Activated CD8-positive, alpha-beta memory T cell treated with anti-CD3 and anti-CD28 coated beads for 4 hours (primary cell): ENCODE results near the gene MSI1.
"Not testable (repeated sequence)": the region's sequence is repeated elsewhere in the genome, so short reads cannot be mapped to it uniquely, and the experiment has no call there.

ENCODE experiments used
- DNase-seq, 2 donors: peaks; one replicate each; pipeline ENCODE4 v3.0.0-alpha.2; 2020; ENCODE audit warnings: low read depth in 2 of 2

The MSI1 gene

DNA sequence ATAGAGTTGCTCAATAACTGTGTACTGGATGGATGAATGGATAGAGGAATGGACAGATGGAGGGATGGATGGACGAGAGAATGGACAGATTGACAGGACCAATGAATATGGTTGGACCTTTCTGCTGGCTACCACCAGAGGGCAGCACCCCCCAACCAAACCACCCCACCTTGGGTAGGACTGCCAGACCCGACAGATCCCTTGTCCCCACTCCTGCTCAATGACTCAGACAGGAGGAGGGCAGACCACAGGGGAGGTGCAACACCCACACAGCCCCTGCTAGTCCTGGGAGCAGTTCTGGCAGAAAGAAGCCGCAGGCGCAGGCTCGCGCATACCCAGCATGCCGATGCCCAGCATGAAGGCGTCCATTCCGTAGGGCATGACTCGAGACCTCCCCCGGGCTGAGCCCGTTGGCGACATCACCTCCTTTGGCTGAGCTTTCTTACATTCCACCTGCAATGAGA lies 12.4 kb downstream of the MSI1 start:
- peak; percentile 54 to 72 for DNase-seq

DNA sequence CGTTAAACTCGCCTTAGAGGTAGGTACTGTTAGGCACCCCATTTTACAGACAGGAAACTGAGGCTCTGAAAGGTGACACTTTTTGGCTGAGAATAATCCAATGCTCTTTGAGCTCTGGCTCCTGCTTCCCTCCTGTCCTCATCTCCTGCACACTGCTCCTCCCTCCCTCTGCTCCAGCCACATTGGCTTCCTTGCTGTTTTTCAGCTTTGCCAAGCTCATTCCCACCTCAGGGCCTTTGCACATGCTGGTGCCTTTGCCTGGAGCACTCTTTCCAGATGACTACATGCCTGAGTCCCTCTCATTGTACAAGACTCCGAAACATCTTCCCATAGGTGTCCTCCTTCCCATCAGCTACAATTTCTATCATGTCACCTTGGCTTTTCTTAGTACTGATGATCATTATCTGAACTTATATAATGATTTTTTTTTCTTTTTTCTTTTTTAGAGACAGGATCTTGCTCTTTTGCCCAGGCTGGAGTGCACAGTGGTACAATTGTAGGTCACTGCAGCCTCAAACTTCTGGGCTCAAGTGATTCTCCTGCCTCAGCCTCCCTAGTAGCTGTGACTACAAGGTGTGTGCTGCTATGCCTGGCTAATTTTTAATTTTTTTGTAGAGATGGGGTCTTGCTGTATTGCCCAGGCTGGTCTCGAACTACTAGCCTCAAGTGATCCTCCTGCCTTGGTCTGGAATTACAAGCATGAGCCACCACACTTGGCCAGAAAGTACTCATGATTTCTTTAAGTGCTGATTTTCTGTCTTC lies 15.2 kb downstream of the MSI1 start:
- DNase-seq = no peak

DNA sequence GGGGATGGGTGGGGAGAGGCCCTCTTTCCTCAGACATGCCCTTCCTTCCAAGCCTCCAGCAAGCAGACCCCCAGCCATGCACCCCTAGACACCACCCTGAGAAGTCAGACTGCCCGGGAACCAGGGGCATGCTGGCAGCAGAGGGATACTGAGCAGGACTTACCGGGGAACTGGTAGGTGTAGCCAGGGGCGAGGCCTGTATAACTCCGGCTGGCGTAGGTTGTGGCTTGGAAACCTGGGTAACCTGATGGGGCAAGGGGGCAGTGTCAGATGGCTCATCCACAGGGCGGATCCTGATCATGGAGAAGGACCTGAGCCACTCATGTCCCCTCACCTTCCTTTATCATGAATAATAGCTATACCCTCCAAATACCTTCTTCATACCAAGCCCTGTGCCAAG lies 15.8 kb downstream of the MSI1 start:
- DNase-seq = no peak

DNA sequence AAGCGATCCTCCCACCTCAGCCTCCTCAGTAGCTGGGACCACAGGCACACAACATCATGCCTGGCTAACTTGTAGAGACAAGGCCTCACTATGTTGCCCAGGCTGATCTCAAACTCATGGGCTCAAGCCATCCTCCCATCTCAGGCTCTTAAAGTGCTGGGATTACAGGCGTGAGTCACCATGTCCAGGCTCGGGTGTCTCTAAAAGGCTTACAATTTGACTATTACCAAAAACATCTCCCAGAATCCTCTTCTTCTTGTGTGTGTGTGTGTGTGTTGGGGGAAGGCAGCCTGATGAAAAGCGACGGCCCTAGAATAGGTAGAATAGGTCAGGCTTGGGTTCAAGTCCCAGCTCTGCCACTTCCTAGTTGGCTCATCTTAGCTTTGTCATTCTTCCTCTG lies 16.8 kb downstream of the MSI1 start:
- no peak for DNase-seq

DNA sequence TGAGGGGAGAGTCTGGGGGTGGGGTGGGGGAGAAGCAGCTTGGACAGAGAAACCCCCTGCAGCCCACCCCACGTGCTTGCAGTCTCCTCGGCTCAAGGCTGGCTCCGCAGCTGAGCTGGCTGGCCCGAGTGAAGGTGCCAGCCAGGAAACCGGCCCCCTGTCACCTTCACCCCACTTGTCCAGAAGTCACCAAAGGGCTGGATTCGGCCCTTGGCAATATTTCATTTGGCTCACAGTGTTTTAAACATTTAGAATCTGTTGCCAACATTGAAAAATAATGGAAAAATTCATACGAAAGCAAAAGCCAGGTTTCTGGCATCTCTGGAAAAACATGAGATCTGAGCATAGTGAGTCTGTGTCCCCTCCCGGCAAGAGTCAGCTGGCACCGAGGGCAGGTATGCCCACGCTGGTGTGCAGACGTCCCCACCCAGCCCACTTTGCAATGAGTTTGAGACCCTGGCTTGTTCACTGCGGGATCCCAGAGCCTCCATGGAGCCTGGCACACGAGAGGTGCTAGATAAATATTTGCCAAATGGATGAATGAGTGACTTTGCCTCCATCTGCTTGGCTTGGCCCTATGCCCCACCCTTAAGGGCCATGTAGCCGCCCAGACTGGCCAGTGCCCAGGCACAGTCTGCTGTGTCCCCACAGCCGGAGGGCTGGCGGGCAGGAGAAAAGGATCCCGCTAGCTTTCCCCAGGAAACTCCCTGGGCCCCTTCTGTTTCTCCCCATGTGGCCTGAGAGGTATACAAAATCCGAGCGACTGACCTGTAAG lies 18.2 kb downstream of the MSI1 start:
- no peak for DNase-seq

DNA sequence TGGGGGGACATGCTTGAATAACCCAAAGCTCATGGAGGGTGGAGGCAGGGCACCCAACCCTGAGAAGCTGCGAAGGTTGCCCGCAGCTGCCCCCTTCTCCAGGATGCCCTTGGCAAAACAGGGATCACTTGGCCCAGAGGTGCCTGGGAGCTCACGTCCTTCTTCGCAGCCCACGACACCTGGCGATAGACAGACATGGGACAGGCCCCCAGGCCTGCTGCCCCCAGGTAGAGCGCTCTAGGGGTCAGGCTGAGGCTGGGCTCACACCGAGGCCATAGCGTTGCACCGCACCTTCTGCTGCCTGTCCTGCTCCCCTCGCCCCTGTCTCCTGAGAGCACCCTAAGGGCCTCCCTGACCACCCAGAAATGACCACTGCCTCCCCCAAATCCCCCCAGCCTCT lies 21.2 kb downstream of the MSI1 start:
- no peak for DNase-seq

DNA sequence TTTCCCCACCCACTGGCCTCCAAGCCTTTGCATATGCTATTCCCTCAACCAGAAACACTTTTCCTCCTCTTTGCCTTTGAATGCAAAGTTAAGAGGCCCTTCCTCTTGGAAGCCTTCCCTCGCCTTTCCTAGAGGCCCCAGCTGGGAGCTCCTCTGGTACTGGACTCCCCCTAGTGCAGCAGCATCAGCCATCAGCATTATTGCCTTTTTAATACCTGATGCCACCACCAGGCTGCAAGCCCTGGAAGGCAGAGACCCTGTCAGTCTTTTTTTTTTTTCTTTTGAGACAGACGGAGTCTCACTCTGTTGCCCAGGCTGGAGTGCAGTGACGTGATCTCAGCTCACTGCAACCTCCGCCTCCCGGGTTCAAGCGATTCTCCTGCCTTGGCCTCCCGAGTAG lies 22.3 kb downstream of the MSI1 start:
- no peak for DNase-seq

DNA sequence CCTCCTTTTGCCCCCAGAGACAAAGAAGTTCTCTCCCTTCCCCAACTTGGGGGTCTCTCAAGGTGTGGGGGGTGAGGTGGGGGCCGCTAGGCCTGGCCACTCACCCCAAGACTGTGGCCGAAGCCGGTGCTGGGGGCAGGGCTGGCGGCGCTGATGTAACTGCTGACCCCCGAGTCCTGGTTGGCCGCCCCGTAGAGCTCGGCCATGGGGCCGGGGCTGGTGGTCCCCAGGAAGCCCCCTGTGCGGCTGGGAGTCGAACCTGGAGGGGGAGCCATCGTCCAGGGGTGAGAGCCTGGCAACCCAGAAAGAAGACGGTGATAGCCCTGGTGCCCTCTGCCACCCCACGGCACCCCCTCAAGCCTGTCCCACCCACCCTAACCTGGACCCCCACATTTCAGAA lies 22.9 kb downstream of the MSI1 start:
- DNase-seq = no peak

DNA sequence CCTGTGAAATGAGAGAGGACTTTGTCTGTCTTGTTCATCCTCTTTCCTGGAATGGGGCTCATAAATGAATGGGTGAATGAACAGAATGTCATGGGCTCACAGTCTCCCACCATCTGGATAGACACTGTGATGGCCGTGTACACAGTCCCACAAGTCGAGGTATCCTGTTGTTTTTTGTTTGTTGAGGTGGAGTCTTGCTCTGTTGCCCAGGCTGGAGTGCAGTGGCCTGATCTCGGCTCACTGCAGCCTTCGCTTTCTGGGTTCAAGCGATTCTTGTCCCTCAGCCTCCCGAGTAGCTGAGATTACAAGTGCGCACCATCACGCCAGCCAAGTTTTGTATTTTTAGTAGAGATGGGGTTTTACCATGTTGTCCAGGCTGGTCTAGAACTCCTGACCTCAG lies 25.3 kb downstream of the MSI1 start:
- no peak for DNase-seq

DNA sequence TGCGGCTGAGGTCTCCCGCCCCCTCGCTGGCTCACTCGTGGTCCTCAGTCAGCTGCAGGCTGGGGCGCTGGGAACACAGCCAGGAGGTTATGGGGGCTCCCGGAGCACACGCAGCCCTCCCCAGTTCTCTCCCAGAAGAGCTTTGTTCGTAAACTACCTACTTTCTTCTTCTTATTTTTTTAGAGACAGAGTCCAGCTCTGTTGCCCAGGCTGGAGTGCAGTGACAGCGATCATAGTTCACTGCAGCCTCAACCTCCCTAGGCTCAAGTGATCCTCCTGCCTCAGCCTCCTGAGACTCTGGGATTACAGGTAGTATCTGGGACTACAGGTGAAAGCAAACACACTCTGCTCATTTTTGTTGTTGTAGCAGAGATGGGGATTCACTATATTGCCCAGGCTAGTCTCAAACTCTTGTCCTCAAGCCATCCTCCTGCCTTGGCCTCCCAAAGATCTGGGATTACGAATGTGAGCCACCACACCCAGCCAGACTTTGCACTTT lies 25.9 kb downstream of the MSI1 start:
- DNase-seq = no peak

DNA sequence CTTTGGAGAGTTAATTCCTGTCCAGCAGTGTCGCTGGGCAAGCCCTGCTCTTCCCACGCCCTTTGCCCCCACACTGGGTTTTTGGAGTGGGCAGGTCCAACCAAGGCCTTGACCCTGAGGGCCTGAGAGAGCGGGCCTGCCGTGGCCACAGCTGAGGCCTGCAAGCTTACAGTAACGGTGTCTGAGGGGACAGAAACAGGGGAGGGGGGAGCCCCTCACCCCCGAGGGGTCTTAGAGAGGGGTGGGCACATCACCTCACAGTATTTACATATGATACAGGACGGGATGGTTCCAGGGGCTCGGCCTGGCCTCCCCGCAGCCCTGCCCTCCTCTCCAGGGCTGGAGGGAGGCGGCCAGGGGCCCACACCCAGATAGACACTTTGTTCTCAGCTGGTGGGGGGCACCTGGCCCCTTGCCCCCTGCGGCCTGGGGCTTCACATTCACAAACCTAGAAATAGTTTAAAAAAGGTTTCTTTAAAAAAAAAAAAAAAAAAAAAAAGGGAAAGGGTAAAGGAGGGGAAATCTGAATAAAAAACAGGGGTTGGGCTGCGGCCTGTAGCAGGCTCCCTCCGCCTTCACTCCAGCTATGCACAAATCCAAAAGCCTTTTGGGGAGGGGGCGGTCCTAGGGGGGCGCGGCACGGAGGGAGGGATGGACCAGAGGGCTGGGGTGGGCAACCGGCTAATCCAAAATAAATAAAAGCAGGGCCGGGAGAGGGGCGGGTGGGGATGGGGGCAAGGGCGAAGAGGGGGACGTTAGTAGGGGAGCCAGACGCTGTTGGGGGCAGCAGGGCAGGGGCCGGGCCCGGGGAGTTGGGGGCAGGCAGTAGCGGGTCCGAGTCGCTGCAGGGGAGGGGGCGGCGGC lies 26.6 kb downstream of the MSI1 start:
- DNase-seq = no peak

DNA sequence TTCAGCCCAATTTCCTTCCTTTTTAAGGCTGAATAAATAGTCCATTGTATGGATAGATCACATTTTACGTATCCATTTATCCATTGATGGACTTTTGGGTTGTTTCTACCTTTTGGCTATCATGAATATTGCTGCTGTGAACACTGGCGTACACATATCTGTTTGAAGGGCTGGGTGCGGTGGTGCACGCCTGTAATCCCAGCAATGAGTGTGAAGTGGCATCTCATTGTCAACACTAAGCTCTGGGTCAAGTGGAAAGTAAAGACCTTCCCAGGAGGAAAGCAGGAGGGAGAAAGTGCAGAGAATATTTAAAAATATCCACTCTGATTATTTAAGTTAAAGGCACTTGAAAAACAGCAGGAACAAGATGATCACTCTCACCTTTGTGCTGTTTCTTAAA lies 29.7 kb downstream of the MSI1 start:
- DNase-seq = no peak

DNA sequence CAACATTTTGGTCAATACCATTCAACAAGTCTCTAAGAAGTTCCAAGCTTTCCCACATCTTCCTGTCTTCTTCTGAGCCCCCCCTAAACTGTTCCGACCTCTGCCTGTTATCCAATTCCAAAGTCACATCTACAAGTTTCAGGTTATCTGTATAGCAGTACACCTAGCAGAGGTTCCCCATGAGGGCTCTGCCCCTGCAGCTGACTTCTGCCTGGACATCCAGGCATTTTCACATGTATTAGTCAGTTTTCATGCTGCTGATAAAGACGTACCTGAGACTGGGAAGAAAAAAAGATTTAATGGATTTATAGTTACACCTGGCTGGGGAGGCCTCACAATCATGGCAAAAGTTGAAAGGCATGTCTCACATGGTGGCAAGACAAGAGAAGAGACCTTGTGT lies 31.2 kb downstream of the MSI1 start:
- DNase-seq = no peak

DNA sequence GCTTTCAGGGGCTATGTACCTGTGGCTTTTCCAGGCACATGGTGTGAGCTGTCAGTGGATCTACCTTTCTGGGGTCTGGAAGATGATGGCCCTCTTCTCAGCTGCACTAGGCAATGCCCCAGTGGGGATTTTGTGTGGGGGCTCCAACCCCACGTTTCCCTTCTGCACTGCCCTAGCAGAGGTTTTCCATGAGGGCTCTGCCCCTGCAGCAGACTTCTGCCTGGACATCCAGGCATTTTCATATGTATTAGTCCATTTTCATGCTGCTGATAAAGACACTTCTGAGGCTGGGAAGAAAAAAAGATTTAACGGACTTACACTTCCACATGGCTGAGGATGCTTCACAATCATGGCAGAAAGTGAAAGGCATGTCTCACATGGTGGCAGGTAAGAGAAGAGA lies 32.6 kb downstream of the MSI1 start:
- DNase-seq = not testable (repeated sequence)

DNA sequence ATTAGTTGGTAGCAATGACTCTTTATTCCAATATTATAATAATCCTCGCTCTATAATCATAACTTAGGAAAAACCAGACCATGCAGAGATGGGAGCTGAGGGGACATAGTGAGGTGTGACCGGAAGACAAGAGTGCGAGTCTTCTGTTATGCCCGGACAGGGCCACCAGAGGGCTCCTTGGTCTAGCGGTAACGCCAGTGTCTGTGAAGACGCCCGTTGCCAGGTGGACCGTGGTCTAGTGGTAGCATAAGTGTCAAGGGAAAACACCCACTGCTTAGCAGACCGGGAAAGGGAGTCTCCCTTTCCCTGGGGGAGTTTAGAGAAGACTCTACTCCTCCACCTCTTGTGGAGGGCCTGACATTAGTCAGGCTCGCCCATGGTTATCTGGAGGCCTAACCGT lies 33.5 kb downstream of the MSI1 start:
- DNase-seq = not testable (repeated sequence)

DNA sequence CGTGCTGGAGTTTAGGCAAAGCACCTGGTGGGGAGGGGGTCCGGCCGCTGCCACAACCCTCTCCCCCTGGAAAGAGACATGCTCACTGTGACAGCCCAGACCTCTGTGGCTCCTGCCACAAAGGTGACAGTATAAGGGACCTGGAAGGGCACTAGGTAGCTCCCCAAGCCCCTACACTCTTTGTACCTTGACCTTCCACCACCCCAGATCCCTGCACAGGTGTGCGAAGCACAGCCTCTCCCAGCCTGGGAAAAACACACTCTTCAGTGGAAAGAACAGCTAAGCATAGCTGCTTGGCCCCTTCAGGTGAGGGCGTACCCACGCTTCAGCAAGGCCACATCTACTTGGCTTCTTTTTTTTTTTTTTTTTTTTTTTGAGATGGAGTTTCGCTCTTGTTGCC lies 36.4 kb downstream of the MSI1 start:
- no peak for DNase-seq

DNA sequence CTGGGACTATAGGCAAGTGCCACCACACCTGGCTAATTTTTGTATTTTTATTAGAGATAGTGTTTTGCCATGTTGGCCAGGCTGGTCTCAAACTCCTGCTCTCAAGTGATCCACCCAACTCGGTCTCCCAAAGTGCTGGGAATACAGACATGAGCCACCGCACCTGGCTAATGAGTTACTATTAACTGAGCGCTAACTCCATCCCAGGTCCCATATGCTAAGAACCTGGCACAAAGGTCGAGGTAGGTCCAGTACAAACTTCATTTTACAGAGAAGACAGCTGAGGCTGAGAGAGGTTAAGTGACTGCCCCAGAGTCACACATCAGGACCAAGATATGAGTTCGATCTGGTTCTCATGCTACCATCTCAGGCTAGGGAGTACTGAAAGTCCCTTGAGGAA lies 36.9 kb downstream of the MSI1 start:
- no peak for DNase-seq

DNA sequence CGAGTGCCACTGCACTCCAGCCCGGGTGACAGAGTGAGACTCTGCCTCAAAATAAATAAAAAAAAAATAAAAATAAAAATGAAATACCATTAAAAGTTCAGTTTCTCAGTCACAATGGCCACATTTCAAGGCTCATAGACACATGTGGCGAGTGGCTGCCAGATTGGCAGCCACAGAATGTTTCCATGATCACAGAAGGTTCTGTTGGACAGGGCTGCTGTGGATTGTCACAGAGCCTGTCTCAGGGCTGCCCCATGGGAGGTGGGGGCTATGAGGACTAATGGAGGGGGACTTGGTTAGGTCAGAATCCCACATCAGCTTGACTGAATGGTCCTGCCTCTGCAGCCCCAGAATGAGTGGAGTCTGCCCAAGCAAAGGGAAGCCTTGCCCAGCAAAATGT lies 37.6 kb downstream of the MSI1 start:
- no peak for DNase-seq

DNA sequence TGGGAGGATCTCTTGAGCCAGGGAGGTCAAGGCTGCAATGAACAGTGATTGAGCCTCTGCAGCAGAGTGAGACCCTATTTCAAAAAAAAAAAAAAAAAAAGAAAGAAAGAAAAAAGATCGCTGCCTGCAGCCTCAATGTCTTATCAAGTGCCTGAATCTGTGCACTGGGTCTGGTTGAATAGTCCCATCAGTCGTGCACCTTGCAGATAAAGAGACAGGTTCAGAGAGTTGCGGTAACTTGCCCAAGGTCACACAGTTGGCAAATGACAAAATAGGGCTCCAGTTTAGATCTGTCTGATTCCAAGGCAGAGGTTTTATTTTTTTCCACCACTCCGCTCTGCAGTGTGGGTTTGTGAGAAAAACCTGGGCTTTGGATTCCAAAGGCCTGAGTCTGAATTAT lies 40.7 kb downstream of the MSI1 start:
- no peak for DNase-seq

DNA sequence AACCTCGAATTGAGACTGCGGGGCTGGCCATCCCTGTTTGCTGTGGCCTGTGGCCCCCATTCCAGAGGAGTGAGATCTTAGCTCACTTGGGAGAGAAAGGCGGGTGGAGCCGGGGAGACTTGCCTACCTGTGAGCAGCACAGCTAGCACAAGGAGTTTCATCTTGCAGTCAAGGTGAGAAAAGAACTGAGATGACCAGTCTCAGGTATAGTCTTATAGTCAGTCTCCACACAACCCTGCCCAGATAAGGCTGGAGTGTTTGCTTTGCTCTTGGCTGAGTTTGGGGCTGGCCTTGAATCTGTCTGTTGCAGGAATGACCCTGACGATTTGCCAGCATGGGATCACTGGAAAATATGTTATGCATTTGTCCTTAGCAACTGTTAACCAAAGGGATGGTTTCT lies 41.4 kb downstream of the MSI1 start, which contains the start of gene PLA2G1B:
PLA2G1B (minus strand) TSS at position 187 of the 400 bp plus-strand sequence; CDS start at position 161, 26 bp downstream.
- DNase-seq = no peak

DNA sequence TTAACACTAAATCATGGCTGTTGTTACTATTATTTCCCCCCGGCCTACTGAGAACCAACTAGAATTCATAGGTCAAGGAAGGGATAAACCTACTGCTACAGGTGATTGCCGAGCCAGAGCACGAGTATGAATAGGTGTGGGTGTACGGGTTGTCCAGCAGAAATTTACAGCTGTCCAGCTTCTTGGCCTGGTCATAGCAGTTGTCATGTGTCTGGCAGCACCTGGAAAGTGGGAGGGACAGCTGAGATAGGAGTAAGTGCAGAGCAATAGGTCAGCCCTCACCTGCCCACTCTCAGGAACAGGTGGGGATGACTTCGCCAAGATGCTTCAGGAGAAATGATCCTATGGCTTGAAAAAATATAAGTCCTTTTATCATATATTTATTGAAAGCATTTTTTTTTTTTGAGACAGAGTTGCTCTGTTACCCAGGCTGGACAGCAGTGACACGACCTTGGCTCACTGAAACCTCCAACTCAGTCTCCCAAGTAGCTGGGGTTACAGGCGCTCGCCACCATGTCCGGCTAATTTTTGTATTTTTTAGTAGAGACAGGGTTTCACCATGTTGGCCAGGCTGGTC lies 44.0 kb downstream of the MSI1 start:
- no peak for DNase-seq

DNA sequence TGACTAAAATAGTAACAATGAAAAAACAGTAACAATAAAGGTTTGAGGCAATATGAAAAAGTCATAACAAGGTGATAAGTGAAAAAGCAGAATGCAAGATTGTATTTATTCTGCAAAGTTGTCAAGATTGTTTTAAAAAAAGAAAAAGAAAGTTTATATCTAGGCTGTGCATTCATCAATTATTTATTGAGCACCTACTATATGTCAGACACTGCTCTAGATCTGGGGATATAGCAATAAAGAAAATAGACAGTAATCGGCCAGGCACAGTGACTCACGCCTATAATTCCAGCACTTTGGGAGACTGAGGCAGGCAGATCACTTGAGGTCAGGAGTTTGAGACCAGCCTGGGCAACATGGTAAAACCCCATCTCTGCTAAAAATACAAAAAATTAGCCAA lies 45.2 kb downstream of the MSI1 start:
- no peak for DNase-seq
